Measurements from ENCODE around the gene FBXL19. TPM values are rescaled to one million over a fixed set of nuclear protein-coding genes. Genes with fewer than 3 reads are reported as not detected.

Gene FBXL19
- polyA plus RNA-seq, 3 donors: 0.14 to 7.6 TPM; not detected in 1

DNA sequence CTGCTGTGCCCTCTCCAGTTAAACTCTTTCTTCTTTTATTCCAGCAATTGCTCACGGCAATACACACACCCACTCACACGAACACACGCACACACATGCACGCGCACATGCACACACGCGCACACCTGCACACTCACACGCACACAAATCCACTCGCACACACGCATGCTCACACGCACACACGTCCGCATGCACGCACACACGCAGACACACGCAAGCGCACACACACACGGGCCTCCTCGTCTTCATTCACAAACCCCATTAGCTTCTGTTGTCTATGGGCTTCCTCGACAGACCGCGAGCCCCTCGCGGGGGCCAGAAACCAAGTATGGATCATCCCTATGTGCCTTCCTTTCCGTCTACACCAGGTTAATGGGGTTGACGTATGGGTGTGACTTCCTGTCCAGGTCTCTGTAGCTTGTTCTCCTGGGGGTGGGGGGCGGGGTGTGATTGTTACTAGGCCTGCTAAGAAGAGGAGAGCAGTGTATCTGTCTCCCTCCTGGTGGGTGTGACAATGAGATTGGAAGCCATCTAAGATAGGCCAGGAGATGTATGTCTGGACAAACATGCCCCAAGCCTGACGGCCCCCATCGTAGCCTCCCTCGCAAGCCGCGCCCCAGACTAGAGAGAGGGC, 27.6 kb upstream of the FBXL19 start:
- no peak for DNase-seq
- Mint-ChIP-seq H3K9me3 (peaks cover 0 to under 1% (median 0%) of the 10 kb centered on the region in 7 donors), H3K36me3 (peaks cover 7 to 13% of the 10 kb centered on the region in 2 donors), H3K27me3 (ENCODE audit: low read depth in 3 of 3) (peaks cover 0 to 5% (median 0%) of the 10 kb centered on the region in 3 donors), H3K4me3 (peak overlapping the region; percentile 85 to 92), H3K4me1 (peaks cover 46% of the 10 kb centered on the region), H3K27ac (peak overlapping the region in 6 of 7 donors; percentile 63 to 95 (median 88))
- Histone ChIP-seq H3K36me3 (replicated peaks in 1 of 2; ENCODE audit: control insufficient read depth in 1 of 2, insufficient read depth in 2 of 2, low read length in 2 of 2) (peaks cover 0 to 9% of the 10 kb centered on the region in 2 donors), H2AFZ (ENCODE audit: insufficient read depth, low read depth, low read length, poor library complexity, severe bottlenecking) (peak overlapping the region; percentile 93), H3K79me2 (ENCODE audit: insufficient read depth, low read length) (peaks cover 12% of the 10 kb centered on the region), H3K4me1 (ENCODE audit: control insufficient read depth in 1 of 2, insufficient read depth in 2 of 2, low read length in 2 of 2) (peaks cover 38 to 47% of the 10 kb centered on the region in 2 donors), H3K4me2 (replicated peaks; ENCODE audit: extremely low read depth, low read length, poor library complexity, severe bottlenecking) (peak overlapping the region; percentile 99), H3K27me3 (ENCODE audit: control insufficient read depth in 2 of 2, insufficient read depth in 2 of 2, low read length in 2 of 2) (no peaks in the 10 kb centered on the region), H4K20me1 (ENCODE audit: insufficient read depth, low read length) (no peaks in the 10 kb centered on the region), H3K9me3 (replicated peaks in 1 of 2; ENCODE audit: control insufficient read depth in 1 of 2, insufficient read depth in 1 of 2, low read length in 2 of 2) (no peaks in the 10 kb centered on the region), H3K4me3 (replicated peaks in 1 of 3; ENCODE audit: low read depth in 2 of 3, low read length in 3 of 3) (peak overlapping the region in 1 of 3 experiments; percentile 88), H3K9ac (ENCODE audit: insufficient read depth, low read length, poor library complexity, severe bottlenecking) (peak overlapping the region; percentile 69), H3K27ac (ENCODE audit: low read depth in 1 of 2, low read length in 2 of 2) (peak overlapping the region in 1 of 2 donors; percentile 58)
- intact Hi-C loops (cut with micrococcal nuclease): loop anchor here (2.0 kb wide), 2 partner anchors 21 to 27 kb away; partner anchors contain the start of gene FBXL19 (in 2 of the 2)
- WGBS (ENCODE audit: insufficient coverage): 79% methylated on average over 25 of the region's 32 CpGs
- TF ChIP-seq, protein P1, sequence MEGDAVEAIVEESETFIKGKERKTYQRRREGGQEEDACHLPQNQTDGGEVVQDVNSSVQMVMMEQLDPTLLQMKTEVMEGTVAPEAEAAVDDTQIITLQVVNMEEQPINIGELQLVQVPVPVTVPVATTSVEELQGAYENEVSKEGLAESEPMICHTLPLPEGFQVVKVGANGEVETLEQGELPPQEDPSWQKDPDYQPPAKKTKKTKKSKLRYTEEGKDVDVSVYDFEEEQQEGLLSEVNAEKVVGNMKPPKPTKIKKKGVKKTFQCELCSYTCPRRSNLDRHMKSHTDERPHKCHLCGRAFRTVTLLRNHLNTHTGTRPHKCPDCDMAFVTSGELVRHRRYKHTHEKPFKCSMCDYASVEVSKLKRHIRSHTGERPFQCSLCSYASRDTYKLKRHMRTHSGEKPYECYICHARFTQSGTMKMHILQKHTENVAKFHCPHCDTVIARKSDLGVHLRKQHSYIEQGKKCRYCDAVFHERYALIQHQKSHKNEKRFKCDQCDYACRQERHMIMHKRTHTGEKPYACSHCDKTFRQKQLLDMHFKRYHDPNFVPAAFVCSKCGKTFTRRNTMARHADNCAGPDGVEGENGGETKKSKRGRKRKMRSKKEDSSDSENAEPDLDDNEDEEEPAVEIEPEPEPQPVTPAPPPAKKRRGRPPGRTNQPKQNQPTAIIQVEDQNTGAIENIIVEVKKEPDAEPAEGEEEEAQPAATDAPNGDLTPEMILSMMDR (IDR thresholded peaks at IDR 0.05): no peak

DNA sequence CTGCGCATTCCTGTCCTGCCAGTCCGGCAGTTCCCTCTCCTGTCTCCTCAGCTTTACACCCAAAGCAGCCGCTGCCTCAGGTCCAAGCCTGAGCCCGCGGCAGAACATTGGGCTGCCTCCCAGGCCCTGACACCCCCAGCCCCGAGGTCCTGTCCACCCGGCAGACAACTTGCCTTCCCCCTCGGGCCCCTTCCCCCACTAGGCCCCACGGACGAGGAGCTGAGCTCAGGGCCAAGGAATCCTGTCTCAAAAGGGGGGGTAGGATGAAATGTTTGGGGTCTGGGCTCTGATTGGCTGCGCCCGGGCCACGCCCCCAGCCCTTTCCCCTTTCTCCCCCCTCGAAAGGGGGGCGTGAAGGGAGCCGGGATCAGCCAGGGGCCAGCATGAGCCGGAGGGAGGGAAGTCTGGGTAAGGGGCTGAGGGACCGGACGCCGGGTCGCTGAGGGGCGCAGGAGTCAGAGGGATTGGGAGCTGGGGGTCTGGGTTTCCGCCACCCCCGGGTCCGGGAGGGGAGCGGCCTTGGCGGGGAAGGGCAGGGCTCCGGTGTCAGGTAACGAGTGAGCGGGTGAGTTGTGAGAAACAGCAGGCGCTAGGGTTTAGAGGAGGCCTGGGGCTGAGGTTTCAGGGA, 27.0 kb upstream of the FBXL19 start, which contains the start of gene CTF1:
TSS of gene CTF1 (plus strand) at position 354 of the 628 bp plus-strand sequence. CDS start at position 384, 30 bp downstream.
- peak within 1 kb of the TSS; percentile 80 to 96 (median 90) for H3K27ac Mint-ChIP-seq
- Histone ChIP-seq H3K4me3 (replicated peaks in 1 of 3; ENCODE audit: low read depth in 2 of 3, low read length in 3 of 3) (peak within 1 kb of the TSS; percentile 37 to 88 (median 50)), H3K36me3 (replicated peaks in 1 of 2; ENCODE audit: control insufficient read depth in 1 of 2, insufficient read depth in 2 of 2, low read length in 2 of 2) (peaks cover 0 to 5% of the 10 kb centered on the region in 2 donors), H3K9me3 (replicated peaks in 1 of 2; ENCODE audit: control insufficient read depth in 1 of 2, insufficient read depth in 1 of 2, low read length in 2 of 2) (no peaks in the 10 kb centered on the region), H3K9ac (ENCODE audit: insufficient read depth, low read length, poor library complexity, severe bottlenecking) (peak within 1 kb of the TSS; percentile 69), H3K27me3 (ENCODE audit: control insufficient read depth in 2 of 2, insufficient read depth in 2 of 2, low read length in 2 of 2) (no peaks in the 10 kb centered on the region), H3K27ac (ENCODE audit: low read depth in 1 of 2, low read length in 2 of 2) (peak within 1 kb of the TSS; percentile 58 to 77), H3K79me2 (ENCODE audit: insufficient read depth, low read length) (peaks cover 16% of the 10 kb centered on the region), H3K4me2 (replicated peaks; ENCODE audit: extremely low read depth, low read length, poor library complexity, severe bottlenecking) (peak within 1 kb of the TSS; percentile 99), H4K20me1 (ENCODE audit: insufficient read depth, low read length) (no peaks in the 10 kb centered on the region), H2AFZ (ENCODE audit: insufficient read depth, low read depth, low read length, poor library complexity, severe bottlenecking) (peak within 1 kb of the TSS; percentile 93), H3K4me1 (ENCODE audit: control insufficient read depth in 1 of 2, insufficient read depth in 2 of 2, low read length in 2 of 2) (peaks cover 42 to 53% of the 10 kb centered on the region in 2 donors)
- H3K9me3 Mint-ChIP-seq: peaks cover 0 to 2% (median 0%) of the 10 kb centered on the region in 7 donors
- intact Hi-C loops (cut with micrococcal nuclease): loop anchor here (2.0 kb wide), 2 partner anchors 22 to 26 kb away; partner anchors contain the start of gene FBXL19 (in 2 of the 2)
- DNase-seq: no peak
- H3K4me3 Mint-ChIP-seq: peak within 1 kb of the TSS; percentile 85 to 92
- 4% methylated on average over 20 of the region's 31 CpGs for WGBS (ENCODE audit: insufficient coverage)
- TF ChIP-seq, protein P1 (IDR thresholded peaks at IDR 0.05): no peak
- H3K27me3 Mint-ChIP-seq (ENCODE audit: low read depth in 3 of 3): peaks cover 0 to 5% (median 0%) of the 10 kb centered on the region in 3 donors
- peaks cover 53% of the 10 kb centered on the region for H3K4me1 Mint-ChIP-seq
- H3K36me3 Mint-ChIP-seq: peaks cover 4 to 7% of the 10 kb centered on the region in 2 donors
